ENCODE results near the gene AKAP6.

DNA sequence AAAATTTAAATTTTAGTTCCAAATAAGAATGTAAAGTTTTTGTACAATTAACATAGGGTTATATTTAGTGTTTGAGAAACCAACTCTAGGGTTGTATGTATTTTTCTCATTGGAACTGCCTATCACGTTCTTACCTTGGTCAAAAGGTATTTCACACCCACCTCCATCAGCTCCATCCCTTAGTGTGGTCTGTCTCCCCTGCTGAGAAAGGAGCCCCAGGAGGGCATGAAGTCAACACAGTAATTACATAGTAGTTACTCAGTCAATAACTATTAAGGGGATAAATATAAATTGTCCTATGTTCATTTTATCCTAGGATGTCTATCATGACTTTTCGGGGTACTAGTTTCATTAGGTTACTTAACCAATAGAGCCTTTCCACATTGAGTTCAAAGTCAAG, 106.3 kb downstream of the AKAP6 start:
- no peak for TF ChIP-seq POLR2A (IDR thresholded peaks at IDR 0.05; ENCODE audit: low read depth, low read length)
- no peak for TF ChIP-seq TAF1 (IDR thresholded peaks at IDR 0.05; ENCODE audit: borderline replicate concordance, low read depth, low read length)
